Panc1 (cell line): Measurements from ENCODE around the gene PSME1. TPM values are rescaled to one million over a fixed set of nuclear protein-coding genes. Genes with fewer than 3 reads are reported as not detected.

Experiments
- ATAC-seq: fragments of 200-7000 bp; cut with Tn5 transposase; 2 replicates; pipeline ENCODE4 v1.9.1; 2020; ENCODE audit warnings: mild to moderate bottlenecking, moderate library complexity
- BruUV-seq: library from RNA; stranded (reverse); fragments of 400-500 nt; replicated peaks from 2 replicates; lab custom pipeline; 2021; lab: Mats Ljungman, UMichigan
- CTCF ChIA-PET: fragments of 300-600 bp; sonication (Branson Sonifier 250); formaldehyde crosslinking; loops from one replicate; lab custom pipeline; 2022; ENCODE audit warnings: antibody characterized with exemption; lab: Charles Lee
- POLR2A ChIA-PET: fragments of 300-600 bp; sonication (Branson Sonifier 250); formaldehyde crosslinking; loops from one replicate; lab custom pipeline; 2022; ENCODE audit warnings: antibody characterized with exemption; lab: Charles Lee
- DNase-seq: peaks from one replicate; pipeline ENCODE4 v3.0.0-alpha.2; 2010; ENCODE audit warnings: low read depth, low spot score
- H3K27ac ChIP-seq: 2 replicates; pipeline ENCODE4 v1.5.1; 2011; ENCODE audit warnings: mild to moderate bottlenecking, low read length, inconsistent platforms
- H3K27me3 ChIP-seq: fragments of 200-500 bp; sonication (Bioruptor generic); 2 replicates; pipeline ENCODE4 v1.6.0; 2014; ENCODE audit warnings: low read length, inconsistent platforms; ENCODE audit not compliant: control insufficient read depth, insufficient read depth
- H3K36me3 ChIP-seq: fragments of 200-500 bp; sonication (Bioruptor generic); 2 replicates; pipeline ENCODE4 v1.5.1; 2014; ENCODE audit warnings: inconsistent platforms, mild to moderate bottlenecking, low read length, moderate library complexity; ENCODE audit not compliant: control insufficient read depth, insufficient read depth
- H3K4me1 ChIP-seq: 2 replicates; pipeline ENCODE4 v1.5.1; 2011; ENCODE audit warnings: inconsistent platforms, mild to moderate bottlenecking, low read length, moderate library complexity; ENCODE audit not compliant: control insufficient read depth, insufficient read depth
- H3K4me3 ChIP-seq, 2 experiments: 2 replicates each; pipeline ENCODE4 v1.5.1; 2011 to 2012; ENCODE audit warnings: low read depth in 2 of 2, low read length in 2 of 2, mild to moderate bottlenecking in 2 of 2, inconsistent platforms in 1 of 2, moderate library complexity in 1 of 2
- H3K9me3 ChIP-seq: fragments of 200-500 bp; sonication (Bioruptor generic); 2 replicates; pipeline ENCODE4 v1.5.1; 2014; ENCODE audit warnings: low read depth, mild to moderate bottlenecking, inconsistent platforms, low read length, moderate library complexity; ENCODE audit not compliant: control insufficient read depth, insufficient read depth
- CTCF ChIP-seq: fragments of 450-650 bp; IDR thresholded peaks from 2 replicates; pipeline ENCODE4 v1.5.1; 2017; ENCODE audit warnings: mild to moderate bottlenecking
- POLR2AphosphoS5 ChIP-seq: IDR thresholded peaks from 2 replicates; pipeline ENCODE4 v1.6.1; 2012; ENCODE audit warnings: mild to moderate bottlenecking, low read depth, low read length, moderate library complexity
- SIN3A ChIP-seq: IDR thresholded peaks from 2 replicates; pipeline ENCODE4 v1.6.1; 2012; ENCODE audit warnings: low read depth, mild to moderate bottlenecking, low read length, moderate library complexity, borderline replicate concordance; ENCODE audit not compliant: insufficient read depth
- TCF7L2 ChIP-seq: IDR thresholded peaks from 2 replicates; pipeline ENCODE4 v1.6.1; 2011; ENCODE audit warnings: mild to moderate bottlenecking, low read depth, low read length, inconsistent platforms
- in situ Hi-C: cut with HindIII; loops from 2 replicates; pipeline ENCODE4 v1.10.0; 2016; ENCODE audit warnings: low sequenced_read_pairs, low pct_unique_long_range_greater_than_20kb
- intact Hi-C: fragments of 100-400 bp; cut with micrococcal nuclease; formaldehyde crosslinking; loops from one replicate; pipeline ENCODE4 v1.10.0; 2022; ENCODE audit not compliant: unreplicated experiment
- total RNA-seq: library from RNA; stranded (reverse); gene quantifications from one replicate; pipeline ENCODE4 v1.2.1, GENCODE V29; 2021; ENCODE audit not compliant: unreplicated experiment
- TF ChIP-seq, protein P1 (sequence below), 2 experiments: IDR thresholded peaks; 2 replicates each; pipeline ENCODE4 v1.6.1; 2011 to 2012; ENCODE audit warnings: low read depth in 2 of 2, control low read depth in 1 of 2, low read length in 1 of 2, mild to moderate bottlenecking in 1 of 2, moderate library complexity in 1 of 2; ENCODE audit not compliant: insufficient read depth in 1 of 2

Gene PSME1
- total RNA-seq, 1 experiment from 2014 or later, result 130 TPM

DNA sequence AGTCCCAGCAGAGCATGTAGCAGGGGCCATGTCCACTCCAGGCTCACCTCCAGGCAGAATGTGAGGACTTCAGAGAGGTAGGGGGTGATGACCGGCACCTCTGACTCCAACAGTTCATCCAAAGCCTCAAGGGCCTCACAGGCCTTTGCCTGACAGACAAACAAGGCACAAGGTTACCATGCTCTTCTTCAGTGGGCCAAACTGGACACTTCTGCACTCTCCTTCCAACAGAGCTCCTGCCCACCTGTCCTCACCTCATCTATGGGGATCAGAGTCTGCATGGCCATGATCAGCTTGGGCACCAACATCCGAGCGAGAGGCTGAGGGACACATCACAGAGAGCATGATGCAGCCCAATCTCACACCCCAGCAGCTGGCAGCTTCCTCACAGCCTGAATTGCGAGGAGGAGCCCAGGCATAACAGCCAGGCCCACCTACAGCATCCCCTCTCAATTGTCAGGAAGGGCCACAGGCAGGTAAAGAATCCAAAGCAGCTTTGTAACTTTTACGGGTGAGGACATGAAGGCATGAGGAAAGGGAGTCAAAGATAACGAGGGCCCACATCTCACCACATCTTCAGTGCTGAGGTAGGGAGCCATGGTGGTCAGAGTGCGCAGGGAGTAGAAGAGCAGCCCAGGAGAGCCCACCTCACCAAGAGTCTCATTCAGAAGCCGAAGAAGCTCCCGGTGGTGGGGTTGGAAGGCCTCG lies 51.0 kb downstream of the PSME1 start:
- peak overlapping the region; percentile 83 for H3K27ac ChIP-seq
- TF ChIP-seq CTCF (no peak), POLR2AphosphoS5 (no peak), SIN3A (no peak), TCF7L2 (no peak)
- TF ChIP-seq, protein P1, sequence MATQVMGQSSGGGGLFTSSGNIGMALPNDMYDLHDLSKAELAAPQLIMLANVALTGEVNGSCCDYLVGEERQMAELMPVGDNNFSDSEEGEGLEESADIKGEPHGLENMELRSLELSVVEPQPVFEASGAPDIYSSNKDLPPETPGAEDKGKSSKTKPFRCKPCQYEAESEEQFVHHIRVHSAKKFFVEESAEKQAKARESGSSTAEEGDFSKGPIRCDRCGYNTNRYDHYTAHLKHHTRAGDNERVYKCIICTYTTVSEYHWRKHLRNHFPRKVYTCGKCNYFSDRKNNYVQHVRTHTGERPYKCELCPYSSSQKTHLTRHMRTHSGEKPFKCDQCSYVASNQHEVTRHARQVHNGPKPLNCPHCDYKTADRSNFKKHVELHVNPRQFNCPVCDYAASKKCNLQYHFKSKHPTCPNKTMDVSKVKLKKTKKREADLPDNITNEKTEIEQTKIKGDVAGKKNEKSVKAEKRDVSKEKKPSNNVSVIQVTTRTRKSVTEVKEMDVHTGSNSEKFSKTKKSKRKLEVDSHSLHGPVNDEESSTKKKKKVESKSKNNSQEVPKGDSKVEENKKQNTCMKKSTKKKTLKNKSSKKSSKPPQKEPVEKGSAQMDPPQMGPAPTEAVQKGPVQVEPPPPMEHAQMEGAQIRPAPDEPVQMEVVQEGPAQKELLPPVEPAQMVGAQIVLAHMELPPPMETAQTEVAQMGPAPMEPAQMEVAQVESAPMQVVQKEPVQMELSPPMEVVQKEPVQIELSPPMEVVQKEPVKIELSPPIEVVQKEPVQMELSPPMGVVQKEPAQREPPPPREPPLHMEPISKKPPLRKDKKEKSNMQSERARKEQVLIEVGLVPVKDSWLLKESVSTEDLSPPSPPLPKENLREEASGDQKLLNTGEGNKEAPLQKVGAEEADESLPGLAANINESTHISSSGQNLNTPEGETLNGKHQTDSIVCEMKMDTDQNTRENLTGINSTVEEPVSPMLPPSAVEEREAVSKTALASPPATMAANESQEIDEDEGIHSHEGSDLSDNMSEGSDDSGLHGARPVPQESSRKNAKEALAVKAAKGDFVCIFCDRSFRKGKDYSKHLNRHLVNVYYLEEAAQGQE (IDR thresholded peaks at IDR 0.05; ENCODE audit: insufficient read depth in 1 of 2, low read depth in 2 of 2, low read length in 1 of 2), result no peak
- no TSS peak for BruUV-seq
- H3K4me3 ChIP-seq, result peak overlapping the region; percentile 81 to 82
- no peaks in the 10 kb centered on the region for H3K27me3 ChIP-seq
- ATAC-seq (no peak), DNase-seq (no peak)
- ChIA-PET CTCF (no interaction called here), POLR2A (interaction anchor here (0.6 kb wide), 1 partner anchor 133 kb away, joined by 3 read pairs; no protein-coding TSS in a partner anchor)
- no peaks in the 10 kb centered on the region for H3K9me3 ChIP-seq
- in situ Hi-C loops, result no loop called here
- intact Hi-C loops, result no loop called here
- H3K36me3 ChIP-seq, result 0 out of 2 replicates have a peak, but pooled peaks cover 2% of the 10 kb centered on the region
- 0 out of 2 replicates have a peak, but pooled peaks cover 10% of the 10 kb centered on the region for H3K4me1 ChIP-seq

DNA sequence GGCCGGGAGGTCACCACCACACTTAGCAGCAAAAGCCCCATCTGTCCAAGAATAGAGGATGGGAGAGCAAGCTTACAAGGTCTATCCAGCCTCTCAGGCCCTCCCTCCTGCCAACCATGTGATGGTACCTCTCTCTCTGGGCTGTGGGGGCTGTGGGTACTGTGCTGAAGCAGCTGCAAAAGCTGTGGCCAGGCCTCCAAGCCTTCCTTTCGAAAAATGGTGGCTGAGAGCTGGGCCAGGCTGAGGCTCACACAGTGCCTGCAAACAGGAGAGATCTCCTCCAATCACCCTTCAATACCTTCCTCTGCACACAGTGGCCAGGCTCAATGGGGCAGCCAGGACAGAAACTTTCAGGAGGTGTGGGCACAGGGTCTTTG lies 51.5 kb downstream of the PSME1 start:
- Histone ChIP-seq H3K9me3 (no peaks in the 10 kb centered on the region), H3K27ac (peak overlapping the region; percentile 83), H3K4me1 (0 out of 2 replicates have a peak, but pooled peaks cover 10% of the 10 kb centered on the region), H3K27me3 (no peaks in the 10 kb centered on the region), H3K36me3 (0 out of 2 replicates have a peak, but pooled peaks cover 2% of the 10 kb centered on the region), H3K4me3 (peak overlapping the region; percentile 81 to 82)
- DNase-seq, result no peak
- no peak for ATAC-seq
- ChIA-PET POLR2A (interaction anchor here (0.6 kb wide), 1 partner anchor 26 kb away, joined by 3 read pairs; no protein-coding TSS in a partner anchor), CTCF (no interaction called here)
- BruUV-seq, result no TSS peak
- in situ Hi-C loops (no loop called here), intact Hi-C loops (no loop called here)
- no peak for TF ChIP-seq CTCF
- TF ChIP-seq, protein P1 (IDR thresholded peaks at IDR 0.05; ENCODE audit: insufficient read depth in 1 of 2, low read depth in 2 of 2, low read length in 1 of 2), result no peak
